ENCODE data around the gene LARP1B.
"Not testable (repeated sequence)": the region's sequence is repeated elsewhere in the genome, so short reads cannot be mapped to it uniquely, and the experiment has no call there.

The LARP1B gene

DNA sequence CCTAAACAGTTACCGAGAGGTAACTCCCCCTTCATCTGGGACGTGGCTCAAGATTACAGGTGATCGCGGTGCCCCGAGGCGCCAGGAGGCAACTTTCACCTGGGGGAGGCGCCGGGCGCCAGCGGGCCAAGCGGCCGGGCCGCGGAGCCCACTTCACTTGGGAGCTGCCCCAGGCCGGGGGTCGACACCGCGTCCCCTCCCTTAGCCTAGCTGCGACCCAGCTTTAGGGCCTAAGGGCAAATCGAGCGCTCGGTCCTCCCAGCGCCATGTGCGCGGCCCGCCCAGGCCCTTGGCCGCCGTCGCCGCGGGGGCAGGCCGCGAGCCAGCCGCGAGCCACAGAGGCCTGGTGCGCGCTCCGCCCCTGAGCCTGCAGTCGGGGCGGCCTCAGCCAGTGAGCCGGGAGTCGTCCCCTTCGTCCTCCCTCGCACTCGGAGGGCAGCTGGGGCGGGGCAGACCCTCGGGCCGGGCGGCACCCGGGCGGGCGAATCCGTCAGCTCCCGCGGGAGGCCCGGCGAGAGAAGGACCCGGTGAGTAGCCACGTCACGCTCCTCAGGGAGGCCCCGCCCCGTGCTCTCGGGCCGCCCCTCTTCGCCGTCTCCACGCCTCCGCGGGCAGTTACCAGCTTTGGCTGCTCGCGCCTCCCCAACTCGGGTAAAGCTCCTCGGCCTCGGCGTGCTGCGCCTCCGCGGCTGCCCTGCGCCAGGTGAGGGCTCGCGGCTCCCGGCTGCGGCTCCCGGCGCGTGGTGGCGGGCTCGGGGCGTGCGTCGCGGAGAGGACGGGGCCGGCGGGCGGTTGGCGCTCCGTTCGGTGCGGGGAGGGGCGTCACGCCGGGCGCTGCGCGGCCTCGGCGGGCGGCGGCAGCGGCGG lies at the start of gene LARP1B:
Gene LARP1B (plus strand): TSS at position 614 of the 867 bp plus-strand sequence. CDS start 13,640 bp downstream, outside the sequence.
- Histone ChIP-seq H3K27me3 (ENCODE audit: insufficient read depth, low read length) (no peaks in the 10 kb centered on the region), H2AFZ (ENCODE audit: low read depth, low read length) (peak within 1 kb of the TSS; percentile 98), H3K9me3 (ENCODE audit: low read length) (no peaks in the 10 kb centered on the region), H3K36me3 (ENCODE audit: insufficient read depth, low read length) (no peaks in the 10 kb centered on the region), H3K4me1 (ENCODE audit: insufficient read depth, low read length) (peaks cover 2% of the 10 kb centered on the region), H3K4me3 (ENCODE audit: low read length) (peak within 1 kb of the TSS; percentile 59)

- Histone ChIP-seq H3K9me3 (ENCODE audit: low read length) (peaks cover 8% of the 10 kb centered on the region), H2AFZ (ENCODE audit: low read depth, low read length) (no peak overlapping the region), H3K4me1 (ENCODE audit: insufficient read depth, low read length) (no peaks in the 10 kb centered on the region), H3K27me3 (ENCODE audit: insufficient read depth, low read length) (no peaks in the 10 kb centered on the region), H3K36me3 (ENCODE audit: insufficient read depth, low read length) (peaks cover 28% of the 10 kb centered on the region), H3K4me3 (ENCODE audit: low read length) (no peak overlapping the region)
Observed at GRCh38 chr4:128025319-128025718, 35.8 kb upstream of the LARP1B start.

DNA sequence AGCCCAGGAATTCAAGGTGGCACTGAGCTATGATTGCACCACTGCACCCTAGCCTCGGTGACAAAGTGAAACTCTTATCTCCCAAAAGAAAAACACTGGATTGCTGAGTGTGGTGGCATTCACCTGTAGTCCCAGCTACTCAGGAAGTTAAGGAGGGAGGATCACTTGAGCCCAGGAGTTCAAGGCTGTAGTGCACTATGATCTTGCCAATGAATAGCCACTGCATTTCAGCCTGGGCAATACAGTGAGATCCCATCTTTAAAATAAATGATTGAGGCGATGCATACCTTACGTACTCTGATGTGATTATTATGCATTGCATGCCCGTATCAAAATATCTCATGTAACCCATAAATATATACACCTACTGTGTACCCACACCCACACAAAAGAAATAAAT lies 31.2 kb upstream of the LARP1B start:
- H3K4me3 ChIP-seq (ENCODE audit: low read length): no peak overlapping the region
- H3K9me3 ChIP-seq (ENCODE audit: low read length): peaks cover 4% of the 10 kb centered on the region
- H3K36me3 ChIP-seq (ENCODE audit: insufficient read depth, low read length): peaks cover 14% of the 10 kb centered on the region
- no peaks in the 10 kb centered on the region for H3K27me3 ChIP-seq (ENCODE audit: insufficient read depth, low read length)
- no peaks in the 10 kb centered on the region for H3K4me1 ChIP-seq (ENCODE audit: insufficient read depth, low read length)
- no peak overlapping the region for H2AFZ ChIP-seq (ENCODE audit: low read depth, low read length)

DNA sequence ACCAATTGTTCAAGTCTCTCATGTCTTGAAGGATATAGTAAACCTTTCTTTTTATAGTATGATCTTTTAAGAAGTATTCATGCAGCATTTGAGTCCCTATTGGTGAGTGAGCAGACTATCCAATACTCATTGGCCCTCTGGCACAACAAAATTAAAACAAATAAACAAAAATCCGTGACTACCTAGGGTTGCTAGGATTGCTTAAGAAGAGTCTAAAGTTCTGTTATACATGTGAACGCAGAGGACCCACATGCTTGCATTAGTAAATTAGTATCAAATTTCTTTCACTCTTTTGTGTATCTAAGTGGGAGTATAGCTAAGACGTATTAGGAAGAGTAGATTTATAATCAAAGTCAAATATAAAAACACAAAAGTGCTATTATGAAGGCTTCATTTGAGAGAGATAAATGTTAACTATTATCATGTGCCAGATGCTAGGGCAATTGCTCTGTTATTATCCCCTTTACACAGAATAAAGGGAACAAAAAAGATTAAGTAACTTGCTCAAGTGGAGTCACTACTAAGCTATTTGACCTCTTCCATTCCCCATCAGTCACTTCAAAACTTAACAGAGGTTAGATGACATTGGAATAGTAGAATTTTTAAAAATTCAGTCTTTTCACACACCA lies 29.2 kb upstream of the LARP1B start:
- no peak overlapping the region for H2AFZ ChIP-seq (ENCODE audit: low read depth, low read length)
- H3K36me3 ChIP-seq (ENCODE audit: insufficient read depth, low read length): peaks cover 17% of the 10 kb centered on the region
- H3K4me3 ChIP-seq (ENCODE audit: low read length): no peak overlapping the region
- no peaks in the 10 kb centered on the region for H3K4me1 ChIP-seq (ENCODE audit: insufficient read depth, low read length)
- H3K27me3 ChIP-seq (ENCODE audit: insufficient read depth, low read length): no peaks in the 10 kb centered on the region
- H3K9me3 ChIP-seq (ENCODE audit: low read length): no peaks in the 10 kb centered on the region

- Histone ChIP-seq H3K4me3 (ENCODE audit: low read length) (no peak overlapping the region), H3K36me3 (ENCODE audit: insufficient read depth, low read length) (peaks cover 2% of the 10 kb centered on the region), H3K9me3 (ENCODE audit: low read length) (no peaks in the 10 kb centered on the region), H2AFZ (ENCODE audit: low read depth, low read length) (no peak overlapping the region), H3K4me1 (ENCODE audit: insufficient read depth, low read length) (no peaks in the 10 kb centered on the region), H3K27me3 (ENCODE audit: insufficient read depth, low read length) (no peaks in the 10 kb centered on the region)
Observed at GRCh38 chr4:128039568-128039967, 21.5 kb upstream of the LARP1B start.

DNA sequence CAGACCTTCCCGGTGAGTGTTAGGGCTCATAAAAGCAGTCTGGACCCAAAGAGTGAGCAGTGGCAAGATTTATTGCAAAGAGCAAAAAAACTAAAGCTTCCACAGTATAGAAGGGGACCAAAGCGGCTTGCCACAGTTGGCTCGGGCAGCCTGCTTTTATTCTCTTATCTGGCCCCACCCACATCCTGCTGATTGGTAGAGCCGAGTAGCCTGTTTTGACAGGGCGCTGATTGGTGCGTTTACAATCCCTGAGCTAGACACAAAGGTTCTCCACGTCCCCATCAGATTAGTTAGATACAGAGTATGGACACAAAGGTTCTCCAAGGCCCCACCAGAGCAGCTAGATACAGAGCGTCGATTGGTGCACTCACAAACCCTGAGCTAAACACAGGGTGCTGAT lies 14.1 kb upstream of the LARP1B start:
- not testable (repeated sequence) for H3K36me3 ChIP-seq (ENCODE audit: insufficient read depth, low read length); H3K27me3 ChIP-seq (ENCODE audit: insufficient read depth, low read length); H2AFZ ChIP-seq (ENCODE audit: low read depth, low read length); H3K4me1 ChIP-seq (ENCODE audit: insufficient read depth, low read length); H3K4me3 ChIP-seq (ENCODE audit: low read length); H3K9me3 ChIP-seq (ENCODE audit: low read length)

DNA sequence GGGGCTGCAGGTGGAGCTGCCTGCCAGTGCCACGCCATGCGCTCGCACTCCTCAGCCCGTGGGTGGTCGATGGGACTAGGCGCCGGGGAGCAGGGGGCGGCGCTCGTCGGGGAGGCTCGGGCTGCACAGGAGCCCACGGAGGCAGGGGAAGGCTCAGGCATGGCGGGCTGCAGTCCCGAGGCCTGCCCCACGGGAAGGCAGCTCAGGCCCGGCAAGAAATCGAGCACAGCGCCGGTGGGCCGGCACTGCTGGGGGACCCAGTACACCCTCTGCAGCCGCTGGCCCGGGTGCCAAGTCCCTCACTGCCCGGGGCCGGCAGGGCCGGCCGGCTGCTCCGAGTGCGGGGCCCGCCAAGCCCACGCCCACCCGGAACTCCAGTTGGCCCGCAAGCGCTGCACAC lies 13.6 kb upstream of the LARP1B start:
- not testable (repeated sequence) for H3K9me3 ChIP-seq (ENCODE audit: low read length); H3K36me3 ChIP-seq (ENCODE audit: insufficient read depth, low read length); H3K4me1 ChIP-seq (ENCODE audit: insufficient read depth, low read length); H3K27me3 ChIP-seq (ENCODE audit: insufficient read depth, low read length); H3K4me3 ChIP-seq (ENCODE audit: low read length); H2AFZ ChIP-seq (ENCODE audit: low read depth, low read length)

- not testable (repeated sequence) for H3K9me3 ChIP-seq (ENCODE audit: low read length); H2AFZ ChIP-seq (ENCODE audit: low read depth, low read length); H3K27me3 ChIP-seq (ENCODE audit: insufficient read depth, low read length); H3K36me3 ChIP-seq (ENCODE audit: insufficient read depth, low read length); H3K4me1 ChIP-seq (ENCODE audit: insufficient read depth, low read length); H3K4me3 ChIP-seq (ENCODE audit: low read length)
Observed at GRCh38 chr4:128051229-128051628, 9.9 kb upstream of the LARP1B start.

GRCh38 chr4:128054907-128055306 lies 6.2 kb upstream of the LARP1B start:
- not testable (repeated sequence) for H3K36me3 ChIP-seq (ENCODE audit: insufficient read depth, low read length); H3K4me1 ChIP-seq (ENCODE audit: insufficient read depth, low read length); H3K9me3 ChIP-seq (ENCODE audit: low read length); H3K4me3 ChIP-seq (ENCODE audit: low read length); H2AFZ ChIP-seq (ENCODE audit: low read depth, low read length); H3K27me3 ChIP-seq (ENCODE audit: insufficient read depth, low read length)

DNA sequence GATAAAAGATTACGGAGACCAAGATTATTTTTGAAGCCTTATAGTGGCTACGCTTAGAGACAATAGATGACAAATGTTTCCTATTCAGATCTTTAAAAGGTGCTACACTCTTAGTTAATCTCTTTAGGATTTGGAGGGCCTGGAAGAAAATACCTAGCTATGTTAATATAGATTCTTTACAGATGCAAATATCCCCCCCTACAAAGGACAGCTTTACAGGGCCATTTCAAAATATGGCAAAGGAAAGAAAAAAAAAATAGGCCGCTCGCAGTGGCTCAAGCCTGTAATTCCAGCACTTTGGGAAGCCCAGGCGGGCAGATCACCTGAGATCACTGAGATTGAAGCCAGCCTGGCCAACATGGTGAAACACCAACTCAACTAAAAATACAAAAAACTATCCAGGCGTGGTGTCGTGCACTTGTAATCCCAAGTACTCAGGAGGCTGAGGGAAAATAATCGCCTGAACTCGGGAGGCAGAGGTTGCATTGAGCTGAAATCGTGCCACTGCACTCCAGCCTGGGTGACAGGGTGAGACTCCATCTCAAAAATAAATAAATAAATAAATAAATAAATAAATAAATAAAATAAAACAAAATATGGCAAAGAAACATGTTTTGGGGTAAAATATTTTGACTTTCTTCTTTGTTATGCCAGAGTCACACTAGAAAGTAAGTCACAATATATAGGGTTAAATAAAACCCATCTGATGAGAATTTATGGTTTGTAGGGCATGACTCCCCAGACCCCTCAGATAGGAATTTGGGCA lies 5.5 kb upstream of the LARP1B start:
- not testable (repeated sequence) for H3K36me3 ChIP-seq (ENCODE audit: insufficient read depth, low read length); H3K9me3 ChIP-seq (ENCODE audit: low read length); H3K27me3 ChIP-seq (ENCODE audit: insufficient read depth, low read length); H2AFZ ChIP-seq (ENCODE audit: low read depth, low read length); H3K4me3 ChIP-seq (ENCODE audit: low read length); H3K4me1 ChIP-seq (ENCODE audit: insufficient read depth, low read length)

DNA sequence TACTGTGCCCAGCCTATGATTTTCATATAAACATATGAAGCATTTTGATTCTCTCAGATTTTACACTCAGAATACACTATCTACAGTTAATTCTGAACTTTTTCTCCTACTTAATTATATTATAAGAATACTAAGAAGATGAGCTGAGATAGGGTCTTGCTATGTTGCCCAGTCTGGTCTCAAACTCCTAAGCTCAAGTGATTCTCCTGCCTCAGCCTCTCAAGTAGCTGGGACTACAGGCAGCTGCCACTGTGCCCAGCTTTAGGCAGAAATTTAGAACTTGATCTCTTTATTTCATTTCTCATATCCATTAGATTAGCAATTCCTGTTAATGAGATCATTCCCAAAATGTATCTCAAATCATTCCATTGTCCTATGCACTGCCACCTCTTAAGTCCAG lies 4.7 kb upstream of the LARP1B start:
- H3K4me3 ChIP-seq (ENCODE audit: low read length): no peak overlapping the region
- no peak overlapping the region for H2AFZ ChIP-seq (ENCODE audit: low read depth, low read length)
- H3K36me3 ChIP-seq (ENCODE audit: insufficient read depth, low read length): no peaks in the 10 kb centered on the region
- H3K4me1 ChIP-seq (ENCODE audit: insufficient read depth, low read length): no peaks in the 10 kb centered on the region
- H3K9me3 ChIP-seq (ENCODE audit: low read length): no peaks in the 10 kb centered on the region
- no peaks in the 10 kb centered on the region for H3K27me3 ChIP-seq (ENCODE audit: insufficient read depth, low read length)

- Histone ChIP-seq H2AFZ (ENCODE audit: low read depth, low read length) (peak overlapping the region; percentile 98), H3K4me1 (ENCODE audit: insufficient read depth, low read length) (no peaks in the 10 kb centered on the region), H3K4me3 (ENCODE audit: low read length) (peak overlapping the region; percentile 59), H3K9me3 (ENCODE audit: low read length) (no peaks in the 10 kb centered on the region), H3K27me3 (ENCODE audit: insufficient read depth, low read length) (no peaks in the 10 kb centered on the region), H3K36me3 (ENCODE audit: insufficient read depth, low read length) (no peaks in the 10 kb centered on the region)
Observed at GRCh38 chr4:128060121-128060698, 902 bp upstream of the LARP1B start.
